NCI-H774 (cell line): ENCODE results near the gene EEA1.

Experiments used
- DNase-seq: peaks from one replicate; lab custom pipeline; 2025; lab: John Stamatoyannopoulos, UW

Gene EEA1

GRCh38 chr12:92747151-92747550 is 181.9 kb downstream of the EEA1 start:
- DNase-seq = no peak

GRCh38 chr12:92745856-92746550 is 183.1 kb downstream of the EEA1 start:
- DNase-seq = no peak

DNA sequence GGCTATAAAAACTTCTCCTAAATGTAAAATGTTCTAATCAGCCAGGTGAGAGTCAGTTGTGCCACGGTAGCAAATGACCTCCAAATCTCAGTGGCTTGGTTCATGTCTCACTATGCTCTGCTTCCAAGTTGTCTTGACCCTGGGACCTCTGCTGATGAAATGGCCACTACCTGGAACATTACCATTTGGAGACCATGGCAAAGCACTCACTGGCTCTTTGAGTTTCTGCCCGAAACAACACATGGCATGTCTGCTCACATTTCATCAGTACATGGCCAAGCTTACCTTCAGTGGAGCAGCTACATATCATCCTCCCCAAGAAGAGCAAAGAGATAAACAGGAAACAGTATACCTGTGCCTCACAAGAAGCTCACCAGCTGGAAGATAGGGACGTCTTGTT is 186.1 kb downstream of the EEA1 start:
- no peak for DNase-seq

- no peak for DNase-seq
Measured at GRCh38 chr12:92740411-92740810, 188.7 kb downstream of the EEA1 start.

- no peak for DNase-seq
Measured at GRCh38 chr12:92739113-92739512, 190.0 kb downstream of the EEA1 start.

DNA sequence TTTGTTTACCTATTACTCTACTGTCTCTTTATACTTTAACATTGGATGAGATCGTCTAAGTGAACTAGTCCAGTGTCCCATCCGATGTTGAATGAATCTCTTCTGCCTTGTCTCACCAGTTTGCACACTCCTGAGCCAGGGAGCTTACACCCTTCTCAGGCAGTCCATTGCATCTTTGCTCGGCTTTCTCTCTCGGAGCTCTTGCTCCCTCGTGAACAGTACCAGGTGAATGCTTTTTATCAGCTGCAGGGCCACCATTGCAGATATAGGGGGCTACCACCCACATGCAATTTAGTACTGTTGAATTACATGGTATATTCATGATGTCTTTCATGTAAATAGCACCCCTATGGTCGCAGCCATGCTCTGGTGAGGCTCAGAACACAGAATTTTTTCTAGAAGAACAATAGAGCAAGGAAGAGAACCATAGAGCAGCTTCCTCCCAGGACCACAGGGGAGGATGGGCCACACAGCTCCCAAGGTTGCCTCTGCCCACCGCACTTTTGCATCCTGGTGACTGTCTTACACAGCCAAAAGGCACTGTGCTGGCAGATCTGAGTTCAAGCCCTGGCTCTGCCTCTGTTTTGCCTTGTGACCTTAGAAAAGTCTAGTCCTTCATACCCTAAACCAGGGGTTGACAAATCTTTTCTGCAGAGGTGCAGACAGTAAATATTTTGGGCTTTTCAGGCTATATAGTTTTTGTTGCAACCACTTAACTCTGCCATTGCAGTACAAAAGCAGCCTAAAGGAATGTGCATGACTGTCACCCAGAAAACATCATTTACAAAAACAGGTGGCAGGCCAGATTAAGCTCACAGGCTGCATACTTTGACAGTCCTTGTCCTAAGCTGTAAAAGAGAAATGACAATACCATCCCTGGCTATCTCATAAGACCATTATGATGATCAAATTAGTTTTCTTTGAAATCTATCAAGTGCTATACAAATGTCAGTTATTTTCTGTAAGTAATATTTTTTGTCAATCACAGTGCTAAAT is 190.9 kb downstream of the EEA1 start:
- no peak for DNase-seq

- no peak for DNase-seq
Measured at GRCh38 chr12:92736605-92737004, 192.5 kb downstream of the EEA1 start.

- DNase-seq = peak; percentile 79
Measured at GRCh38 chr12:92735131-92735721, 193.9 kb downstream of the EEA1 start.

DNA sequence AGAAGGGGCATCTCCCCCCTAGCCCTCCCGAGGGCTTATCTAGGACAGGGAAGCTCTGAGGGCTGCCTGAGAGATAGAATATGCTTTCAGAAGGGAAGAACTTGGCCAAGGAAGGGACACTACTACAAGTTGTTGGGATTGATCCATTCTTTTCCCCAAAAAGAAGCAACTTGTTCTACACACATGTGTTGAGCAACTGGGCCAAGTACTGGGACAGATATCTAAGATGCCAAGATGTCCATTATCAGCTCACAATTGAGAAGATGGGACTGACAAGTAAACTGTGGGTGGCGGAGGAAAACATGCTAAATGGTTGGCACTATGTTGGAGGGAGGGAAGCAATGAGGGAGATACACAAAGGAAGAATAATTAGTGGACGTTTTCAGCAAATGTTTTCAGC is 195.4 kb downstream of the EEA1 start:
- DNase-seq = no peak

DNA sequence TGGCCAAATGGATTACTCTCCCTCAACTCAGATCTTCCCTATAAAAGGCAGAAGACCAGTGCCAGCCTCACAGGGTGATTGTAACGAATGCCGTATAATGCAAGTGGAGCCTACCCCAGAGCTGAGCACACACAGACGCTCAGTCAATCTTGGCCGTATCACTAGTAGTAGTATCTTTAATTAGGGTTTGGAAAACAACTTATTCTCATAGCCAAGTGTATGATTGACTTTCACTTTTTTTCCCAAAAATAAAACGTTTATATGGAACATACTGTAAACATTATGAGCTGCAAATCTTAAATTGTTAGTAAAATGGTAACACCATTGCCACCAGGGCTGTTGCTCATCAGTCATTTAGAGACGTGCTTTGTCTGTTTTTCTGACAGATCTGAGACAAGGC is 195.9 kb downstream of the EEA1 start:
- no peak for DNase-seq

DNA sequence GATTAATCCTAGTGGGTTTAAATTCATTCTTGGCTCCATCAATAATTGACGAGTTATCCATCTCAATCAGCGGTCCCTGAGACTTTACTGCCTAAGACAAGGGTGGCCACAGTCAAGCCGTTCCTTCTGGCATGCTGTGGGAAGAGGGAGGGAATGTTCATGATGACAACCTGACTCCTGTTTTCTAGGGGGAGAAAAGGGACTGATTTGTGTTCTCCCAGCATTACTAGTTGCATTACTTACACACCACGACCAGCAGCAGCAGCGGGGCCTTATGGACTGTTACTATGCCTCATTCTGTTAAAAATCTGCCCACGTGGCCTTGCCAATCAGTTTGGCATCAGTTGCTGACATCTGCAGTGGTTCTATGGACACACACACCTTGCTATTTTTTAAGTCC is 196.4 kb downstream of the EEA1 start:
- DNase-seq = no peak

GRCh38 chr12:92732216-92732615 is 196.9 kb downstream of the EEA1 start:
- DNase-seq = no peak

GRCh38 chr12:92730758-92731157 is 198.3 kb downstream of the EEA1 start:
- DNase-seq = no peak

DNA sequence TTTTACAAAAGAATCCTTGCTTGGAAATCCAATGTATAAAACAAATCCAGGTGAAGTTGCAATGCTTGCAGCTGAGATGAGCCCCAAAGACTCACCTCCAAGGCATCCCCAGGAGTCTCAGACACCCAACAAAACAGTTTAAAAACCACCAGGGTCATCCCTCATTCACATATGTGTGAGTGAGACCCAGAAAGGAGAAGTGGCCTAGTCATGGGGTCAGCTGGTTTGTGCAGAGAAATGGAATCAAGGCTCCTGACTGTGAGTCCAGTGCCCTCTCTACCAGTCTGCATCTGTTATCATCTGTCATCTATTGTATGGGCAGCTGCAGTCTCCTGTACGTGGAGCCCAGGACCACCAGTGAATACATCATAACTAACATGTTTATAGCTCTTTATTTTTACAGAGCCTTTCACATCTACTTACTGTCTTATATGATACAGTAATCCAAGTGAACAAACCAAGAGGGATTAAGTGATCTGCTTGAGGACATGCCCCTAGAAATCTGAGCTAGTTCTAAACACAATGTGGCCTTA is 199.3 kb downstream of the EEA1 start:
- DNase-seq = no peak

GRCh38 chr12:92726850-92727249 is 202.2 kb downstream of the EEA1 start:
- no peak for DNase-seq

- no peak for DNase-seq
Measured at GRCh38 chr12:92722897-92723296, 206.2 kb downstream of the EEA1 start.

DNA sequence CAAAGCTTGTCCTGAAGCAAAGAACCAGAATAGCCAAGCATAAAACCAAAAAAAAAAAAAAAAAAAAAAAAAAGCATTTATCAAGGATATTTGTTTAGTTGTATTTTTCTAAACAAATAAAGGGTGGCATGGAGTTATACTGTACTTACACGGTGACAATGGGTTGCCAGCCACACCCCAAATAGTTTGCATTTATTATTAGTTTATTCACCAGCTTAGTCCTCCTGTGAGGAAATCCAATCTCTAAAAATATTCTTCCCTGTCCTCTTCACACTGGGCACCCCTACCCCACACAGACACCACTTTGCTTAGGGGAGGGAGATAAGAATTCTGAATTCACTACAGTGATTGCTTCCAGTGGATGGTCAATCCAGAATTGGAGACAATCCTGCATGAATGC is 207.4 kb downstream of the EEA1 start:
- DNase-seq = no peak

- DNase-seq = no peak
Measured at GRCh38 chr12:92721130-92721529, 208.0 kb downstream of the EEA1 start.
